GM12865 (cell line): Measurements from ENCODE around the gene B4GALNT4.
"Not testable (repeated sequence)": the region's sequence is repeated elsewhere in the genome, so short reads cannot be mapped to it uniquely, and the experiment has no call there.

Experiments used
- DNase-seq: peaks from one replicate; pipeline ENCODE4 v3.0.0; 2010; ENCODE audit warnings: low read depth
- H3K4me3 ChIP-seq: 2 replicates; pipeline ENCODE4 v1.5.1; 2011; ENCODE audit warnings: mild to moderate bottlenecking, low read depth, low read length, control low read depth
- CTCF ChIP-seq: IDR thresholded peaks from 2 replicates; pipeline ENCODE4 v1.5.1; 2011; ENCODE audit warnings: low read length, control low read depth, low read depth, inconsistent platforms; ENCODE audit not compliant: insufficient read depth; ENCODE audit errors: missing control alignments

Gene B4GALNT4

GRCh38 chr11:337711-338110, 31.6 kb upstream of the B4GALNT4 start:
- no peak overlapping the region for H3K4me3 ChIP-seq
- DNase-seq = no peak
- no peak for TF ChIP-seq CTCF

GRCh38 chr11:339963-340362, 29.3 kb upstream of the B4GALNT4 start:
- TF ChIP-seq CTCF = no peak
- no peak for DNase-seq
- H3K4me3 ChIP-seq = no peak overlapping the region

GRCh38 chr11:340539-341512, 28.5 kb upstream of the B4GALNT4 start:
- H3K4me3 ChIP-seq = no peak overlapping the region
- TF ChIP-seq CTCF = no peak
- DNase-seq = no peak

- no peak for TF ChIP-seq CTCF
- H3K4me3 ChIP-seq = no peak overlapping the region
- no peak for DNase-seq
These were observed 27.0 kb upstream of the B4GALNT4 start for GRCh38 chr11:342328-342727.

GRCh38 chr11:344836-345578, 24.3 kb upstream of the B4GALNT4 start:
- no peak for DNase-seq
- no peak overlapping the region for H3K4me3 ChIP-seq
- TF ChIP-seq CTCF = no peak

GRCh38 chr11:346529-346928, 22.8 kb upstream of the B4GALNT4 start:
- no peak for TF ChIP-seq CTCF
- DNase-seq = no peak
- no peak overlapping the region for H3K4me3 ChIP-seq

- H3K4me3 ChIP-seq, DNase-seq: not testable (repeated sequence)
These were observed 19.9 kb upstream of the B4GALNT4 start for GRCh38 chr11:349270-349954.

- DNase-seq, H3K4me3 ChIP-seq: not testable (repeated sequence)
These were observed 19.1 kb upstream of the B4GALNT4 start for GRCh38 chr11:350033-350722.
